SK-N-SH (cell line): ENCODE measurements around the gene FGB. TPM values are rescaled to one million over a fixed set of nuclear protein-coding genes. Genes with fewer than 3 reads are reported as not detected.

Experiments
- CTCF ChIA-PET: fragments of 300-600, 350-600 bp; formaldehyde crosslinking; extraction: SDS; loops from one replicate; lab custom pipeline; 2021; lab: Yijun Ruan, JAX
- POLR2A ChIA-PET: fragments of 350-600 bp; sonication (Branson Sonifier 250); formaldehyde crosslinking; extraction: SDS; loops from one replicate; lab custom pipeline; 2020; ENCODE audit warnings: antibody characterized with exemption, inconsistent platforms; lab: Yijun Ruan, JAX
- DNase-seq: peaks from one replicate; pipeline ENCODE4 v3.0.0; 2012
- H2AFZ ChIP-seq: fragments of 200-600 bp; sonication (generic); 2 replicates; pipeline ENCODE4 v1.8.1; 2016; ENCODE audit warnings: antibody characterized with exemption, mild to moderate bottlenecking, low read depth
- H3F3A ChIP-seq: fragments of 200-600 bp; sonication (generic); replicated peaks from 2 replicates; pipeline ENCODE3; 2016; ENCODE audit warnings: antibody characterized with exemption, mild to moderate bottlenecking; ENCODE audit not compliant: insufficient read depth
- H3K27ac ChIP-seq, 2 experiments: fragments of 200-500 bp in 1 of 2; fragments of 200-600 bp in 1 of 2; sonication (Bioruptor generic) in 1 of 2; sonication (generic), shearing (Covaris generic) in 1 of 2; 2 replicates each; pipeline versions ENCODE4 v1.5.1 to v1.6.1; 2014 to 2016; ENCODE audit warnings: low read depth in 2 of 2, inconsistent platforms in 1 of 2, low read length in 1 of 2, mild to moderate bottlenecking in 1 of 2, mixed read lengths in 1 of 2
- H3K27me3 ChIP-seq: fragments of 200-600 bp; sonication (generic), shearing (Covaris generic); 2 replicates; pipeline ENCODE4 v1.6.1; 2016; ENCODE audit warnings: mixed run types; ENCODE audit not compliant: insufficient read depth
- H3K36me3 ChIP-seq, 2 experiments: fragments of 200-500 bp in 1 of 2; fragments of 200-600 bp in 1 of 2; sonication (Bioruptor generic) in 1 of 2; sonication (generic) in 1 of 2; replicated peaks in 1 of 2; 2 replicates each; pipeline versions ENCODE3 to v1.5.1; 2014 to 2016; ENCODE audit warnings: low read length in 1 of 2, mild to moderate bottlenecking in 1 of 2; ENCODE audit not compliant: insufficient read depth in 2 of 2, control insufficient read depth in 1 of 2
- H3K4me1 ChIP-seq, 2 experiments: fragments of 200-500 bp in 1 of 2; fragments of 200-600 bp in 1 of 2; sonication (Bioruptor generic) in 1 of 2; sonication (generic), shearing (Covaris generic) in 1 of 2; 2 replicates each; pipeline versions ENCODE4 v1.5.1 to v1.6.1; 2014 to 2016; ENCODE audit warnings: low read depth in 1 of 2, low read length in 1 of 2, mixed run types in 1 of 2; ENCODE audit not compliant: insufficient read depth in 2 of 2, control insufficient read depth in 1 of 2
- H3K4me2 ChIP-seq: fragments of 200-600 bp; sonication (generic), shearing (Covaris generic); 2 replicates; pipeline ENCODE4 v1.6.1; 2017; ENCODE audit warnings: mixed run types
- H3K4me3 ChIP-seq, 2 experiments: fragments of 200-500 bp in 1 of 2; fragments of 200-600 bp in 1 of 2; sonication (Bioruptor generic) in 1 of 2; sonication (generic), shearing (Covaris generic) in 1 of 2; 2 replicates each; pipeline versions ENCODE4 v1.5.1 to v1.8.1; 2014 to 2016; ENCODE audit warnings: low read depth in 2 of 2, inconsistent platforms in 1 of 2, low read length in 1 of 2, mild to moderate bottlenecking in 1 of 2, mixed read lengths in 1 of 2, moderate library complexity in 1 of 2
- H3K79me2 ChIP-seq: fragments of 200-600 bp; sonication (generic); 2 replicates; pipeline ENCODE4 v1.8.1; 2017; ENCODE audit warnings: mild to moderate bottlenecking; ENCODE audit not compliant: insufficient read depth
- H3K9ac ChIP-seq: fragments of 200-600 bp; sonication (generic); 2 replicates; pipeline ENCODE4 v1.6.1; 2017; ENCODE audit warnings: mixed run types
- H3K9me2 ChIP-seq: fragments of 200-600 bp; sonication (generic); 2 replicates; pipeline ENCODE4 v1.6.1; 2017; ENCODE audit warnings: mixed run types
- H3K9me3 ChIP-seq: fragments of 200-600 bp; sonication (generic); 2 replicates; pipeline ENCODE4 v1.6.1; 2017; ENCODE audit warnings: mixed run types, mild to moderate bottlenecking, moderate library complexity
- H4K20me1 ChIP-seq: fragments of 200-600 bp; sonication (generic); 2 replicates; pipeline ENCODE4 v1.6.1; 2017; ENCODE audit warnings: mild to moderate bottlenecking, mixed run types; ENCODE audit not compliant: insufficient read depth
- CTCF ChIP-seq: fragments of 200-600 bp; sonication (generic); IDR thresholded peaks from 2 replicates; pipeline ENCODE4 v1.6.1; 2017; ENCODE audit warnings: antibody characterized with exemption, mild to moderate bottlenecking, moderate library complexity
- ELF1 ChIP-seq: IDR thresholded peaks from 2 replicates; pipeline ENCODE4 v1.4.0; 2012
- FOSL2 ChIP-seq: IDR thresholded peaks from 2 replicates; pipeline ENCODE4 v1.4.0; 2012; ENCODE audit warnings: low read depth, mild to moderate bottlenecking, moderate library complexity, borderline replicate concordance
- FOXJ3 ChIP-seq: sonication (generic); formaldehyde crosslinking; IDR thresholded peaks from 2 replicates; pipeline ENCODE4 v1.5.1; 2020; ENCODE audit warnings: mild to moderate bottlenecking, missing genetic modification reagents
- FOXM1 ChIP-seq: IDR thresholded peaks from 2 replicates; pipeline ENCODE4 v1.4.0; 2012; ENCODE audit warnings: low read depth, mild to moderate bottlenecking
- MXI1 ChIP-seq: IDR thresholded peaks from 2 replicates; pipeline ENCODE4 v1.6.1; 2012; ENCODE audit warnings: mild to moderate bottlenecking, low read depth, low read length, improper control_type of control experiment
- NFIC ChIP-seq: IDR thresholded peaks from 2 replicates; pipeline ENCODE4 v1.4.0; 2012; ENCODE audit warnings: borderline replicate concordance
- PBX3 ChIP-seq: IDR thresholded peaks from 2 replicates; pipeline ENCODE4; 2012
- POLR2AphosphoS5 ChIP-seq: IDR thresholded peaks from 2 replicates; pipeline ENCODE4 v1.6.1; 2012; ENCODE audit warnings: low read depth, low read length
- REST ChIP-seq: IDR thresholded peaks from 2 replicates; pipeline ENCODE4 v1.6.1; 2012; ENCODE audit warnings: mild to moderate bottlenecking, low read depth, low read length, moderate library complexity
- RXRA ChIP-seq: IDR thresholded peaks from 2 replicates; pipeline ENCODE4 v1.4.0; 2012; ENCODE audit warnings: low read depth, mild to moderate bottlenecking, borderline replicate concordance
- SMC3 ChIP-seq: IDR thresholded peaks from 2 replicates; pipeline ENCODE4 v1.6.1; 2012; ENCODE audit warnings: low read depth, low read length, improper control_type of control experiment
- TEAD4 ChIP-seq: IDR thresholded peaks from 2 replicates; pipeline ENCODE4 v1.4.0; 2012; ENCODE audit warnings: mild to moderate bottlenecking, borderline replicate concordance; ENCODE audit not compliant: insufficient read depth
- WGBS: methylation state at CpG from one replicate; pipeline ENCODE4 v1.1.6; 2017; ENCODE audit warnings: low lambda C conversion rate; 5-methylcytosine and 5-hydroxymethylcytosine counted together
- polyA plus RNA-seq, 3 experiments: library from polyadenylated mRNA; depleted of rRNA; stranded (reverse); fragments of >200 nt; gene quantifications; 2 replicates each; pipeline ENCODE4 v1.2.3, GENCODE V29; 2012
- TF ChIP-seq, protein P1 (sequence below): IDR thresholded peaks from 2 replicates; pipeline ENCODE4 v1.4.0; 2012; ENCODE audit warnings: low read depth

The FGB gene
- polyA plus RNA-seq, 1 of the 3 experiments (the other 2 are of a cell fraction), result not detected

DNA sequence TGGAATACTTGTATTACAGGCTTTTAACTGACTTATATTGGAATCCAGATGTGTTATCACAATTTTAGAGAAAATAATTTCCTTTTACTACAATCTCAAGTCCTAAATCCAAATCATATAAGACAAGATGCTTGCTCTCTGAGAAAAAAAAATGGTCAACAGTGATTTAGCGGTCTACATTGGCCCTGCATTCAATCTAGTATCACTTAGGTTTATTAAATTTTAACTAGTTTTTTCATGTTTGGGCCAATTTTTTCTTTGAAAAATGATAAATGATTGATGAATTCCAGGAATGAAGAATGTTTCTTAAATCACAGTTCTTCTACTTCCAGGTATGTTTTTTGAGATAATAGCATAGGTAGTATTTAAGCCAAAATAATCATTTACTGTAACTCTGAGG lies 52.4 kb downstream of the FGB start:
- no peak overlapping the region for H2AFZ ChIP-seq
- no peaks in the 10 kb centered on the region for H3K79me2 ChIP-seq
- no peak overlapping the region for H3K9ac ChIP-seq
- H3K27me3 ChIP-seq, result 0 out of 2 replicates have a peak, but pooled peaks cover 5% of the 10 kb centered on the region
- no peaks in the 10 kb centered on the region for H3F3A ChIP-seq
- no peak for DNase-seq
- no peaks in the 10 kb centered on the region for H3K36me3 ChIP-seq
- H3K4me3 ChIP-seq, result no peak overlapping the region
- WGBS, result 3% methylated on average over 1 of the region's 1 CpG
- ChIA-PET CTCF (interaction anchor here (1.1 to 1.9 kb wide), 2 partner anchors 56 to 63 kb away, joined by 4 to 7 read pairs; no protein-coding TSS in a partner anchor), POLR2A (no interaction called here)
- no peak overlapping the region for H3K27ac ChIP-seq
- H3K4me1 ChIP-seq, result no peaks in the 10 kb centered on the region
- H3K9me3 ChIP-seq, result no peaks in the 10 kb centered on the region
- no peaks in the 10 kb centered on the region for H3K9me2 ChIP-seq
- H3K4me2 ChIP-seq, result no peak overlapping the region
- no peaks in the 10 kb centered on the region for H4K20me1 ChIP-seq
- no peak for TF ChIP-seq FOSL2
- TF ChIP-seq FOXJ3, result no peak
- no peak for TF ChIP-seq TEAD4
- no peak for TF ChIP-seq MXI1
- TF ChIP-seq RXRA, result no peak
- TF ChIP-seq, protein P1, sequence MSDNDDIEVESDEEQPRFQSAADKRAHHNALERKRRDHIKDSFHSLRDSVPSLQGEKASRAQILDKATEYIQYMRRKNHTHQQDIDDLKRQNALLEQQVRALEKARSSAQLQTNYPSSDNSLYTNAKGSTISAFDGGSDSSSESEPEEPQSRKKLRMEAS, result no peak
- no peak for TF ChIP-seq ELF1
- no peak for TF ChIP-seq SMC3
- TF ChIP-seq POLR2AphosphoS5, result no peak
- no peak for TF ChIP-seq REST
- no peak for TF ChIP-seq FOXM1
- no peak for TF ChIP-seq PBX3
- no peak for TF ChIP-seq NFIC
- TF ChIP-seq CTCF, result no peak
